Dedifferentiated amniotic fluid mesenchymal stem cell (primary cell): ENCODE measurements around the gene BAX.
A peak's percentile ranks its signal among the peaks of the same experiment; 100 is the strongest.

ENCODE experiments used
- DNase-seq: peaks from one replicate; pipeline ENCODE4 v3.0.0-alpha.2; 2016; ENCODE audit errors: extremely low spot score

Gene BAX

DNA sequence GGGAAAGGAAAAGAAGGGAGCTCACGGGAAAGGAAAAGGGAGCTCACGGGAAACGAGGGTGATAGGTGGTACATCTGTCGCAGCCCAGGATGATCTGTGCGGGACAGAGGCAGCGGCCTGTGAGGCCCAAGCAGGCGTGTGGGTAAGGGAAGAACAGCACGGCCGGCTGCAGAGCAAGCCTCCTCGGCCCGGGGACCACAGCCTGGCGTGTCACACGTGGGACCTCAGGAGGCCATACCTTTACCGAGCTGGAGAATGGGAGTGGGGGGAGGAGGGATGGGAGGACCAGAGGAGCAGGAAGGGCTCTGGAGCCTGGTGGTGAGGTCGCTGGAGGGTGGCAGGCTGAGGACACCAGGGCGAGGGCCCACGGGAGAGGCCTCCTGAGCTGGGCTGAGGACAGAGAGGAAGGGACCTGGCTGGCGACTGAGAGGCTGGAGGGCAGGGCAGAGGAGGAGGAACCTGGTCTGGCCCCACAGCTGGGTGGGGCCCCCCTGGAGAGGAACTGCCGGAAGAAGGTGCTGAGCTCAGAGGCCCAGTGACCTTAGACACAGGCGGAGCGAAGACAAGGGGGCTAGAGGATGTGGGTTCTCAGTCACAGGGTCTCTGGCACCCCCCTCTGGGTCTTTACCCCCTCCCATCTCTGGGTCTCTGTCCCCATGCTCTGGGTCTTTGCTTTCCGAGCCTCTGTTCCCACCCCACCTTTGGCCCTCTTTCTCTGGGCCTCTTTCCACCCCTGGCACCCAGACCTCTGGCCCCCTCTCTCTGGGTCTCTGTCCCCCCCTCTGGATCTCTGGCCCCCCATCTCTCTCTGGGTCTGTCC lies 7.6 kb downstream of the BAX start:
- DNase-seq, result no peak

- DNase-seq, result no peak
Observed at GRCh38 chr19:48962849-48963165, 8.1 kb downstream of the BAX start.

DNA sequence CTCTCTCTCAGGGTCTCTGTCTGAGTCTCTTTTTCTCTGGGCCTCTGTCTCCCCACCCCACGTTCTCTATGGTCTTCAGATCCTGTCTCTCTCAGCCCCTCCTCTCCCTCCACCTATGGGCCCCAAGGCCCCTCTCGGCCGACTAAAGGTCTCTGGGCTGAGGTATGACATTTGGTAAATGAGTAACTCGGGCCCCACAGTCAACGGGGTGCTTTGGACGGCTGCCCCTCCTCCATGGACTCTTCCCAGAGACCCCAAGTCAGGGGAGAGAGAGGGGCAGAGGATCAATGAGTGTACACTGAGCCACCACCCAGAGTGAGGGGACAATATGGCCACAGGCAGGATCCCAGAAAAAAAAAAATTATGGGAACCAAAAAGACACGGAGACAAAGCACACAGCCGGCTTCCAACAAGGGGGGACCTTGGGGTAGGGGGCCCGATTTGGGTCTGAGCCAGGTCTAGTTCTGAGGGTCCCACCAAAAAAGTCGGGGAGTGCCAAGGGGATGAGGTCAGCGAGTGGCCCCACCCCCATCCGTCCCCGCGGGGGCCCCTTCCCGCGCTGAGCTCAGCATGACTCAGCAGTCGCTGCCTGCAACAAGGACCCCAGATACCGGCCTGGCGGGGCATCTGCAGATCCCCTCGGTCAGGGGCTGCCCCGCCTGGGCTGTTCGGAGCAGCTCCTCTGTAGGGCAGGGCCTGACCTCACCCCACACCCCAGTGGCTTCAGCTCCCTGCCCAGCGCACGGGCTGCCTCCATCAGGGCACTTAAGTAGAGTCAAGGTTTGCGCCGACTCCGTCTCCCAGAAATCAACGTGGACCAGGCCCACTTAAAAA lies 8.9 kb downstream of the BAX start:
- no peak for DNase-seq

- DNase-seq, result no peak
Observed at GRCh38 chr19:48964205-48965039, 9.7 kb downstream of the BAX start.

GRCh38 chr19:48965040-48965805 lies 10.5 kb downstream of the BAX start, which contains the start of gene FTL:
Gene FTL (plus strand): TSS chr19:48965309. CDS start chr19:48965508, 199 bp downstream.
- DNase-seq, result peak; percentile 91

- DNase-seq, result peak; percentile 61
Observed at GRCh38 chr19:48965806-48966540, 11.3 kb downstream of the BAX start.

- DNase-seq, result no peak
Observed at GRCh38 chr19:48966541-48967345, 12.1 kb downstream of the BAX start.

GRCh38 chr19:48967346-48968178 lies 12.9 kb downstream of the BAX start:
- DNase-seq, result peak; percentile 42

GRCh38 chr19:48968179-48968661 lies 13.5 kb downstream of the BAX start:
- no peak for DNase-seq

DNA sequence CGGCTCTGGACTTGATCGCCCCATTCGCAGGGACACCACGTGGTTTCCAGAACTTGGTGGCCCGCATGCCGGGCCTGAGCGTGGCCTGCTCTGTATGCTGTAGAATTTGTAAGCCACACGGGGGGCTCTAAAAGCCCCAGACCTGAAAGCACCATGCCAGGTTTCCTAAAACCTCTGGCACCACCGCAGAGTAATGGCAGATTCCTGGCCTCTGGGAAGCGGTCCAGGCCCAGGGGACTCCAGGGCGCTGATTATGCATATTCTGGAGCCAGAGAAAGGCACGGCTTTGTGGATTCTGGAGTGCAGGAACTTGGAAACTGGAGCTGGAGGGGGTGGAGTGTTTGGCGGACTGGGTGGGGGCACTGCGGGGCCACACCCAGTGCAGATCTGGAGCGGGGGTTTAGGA lies 14.1 kb downstream of the BAX start:
- no peak for DNase-seq

- no peak for DNase-seq
Observed at GRCh38 chr19:48969276-48970138, 14.8 kb downstream of the BAX start.

DNA sequence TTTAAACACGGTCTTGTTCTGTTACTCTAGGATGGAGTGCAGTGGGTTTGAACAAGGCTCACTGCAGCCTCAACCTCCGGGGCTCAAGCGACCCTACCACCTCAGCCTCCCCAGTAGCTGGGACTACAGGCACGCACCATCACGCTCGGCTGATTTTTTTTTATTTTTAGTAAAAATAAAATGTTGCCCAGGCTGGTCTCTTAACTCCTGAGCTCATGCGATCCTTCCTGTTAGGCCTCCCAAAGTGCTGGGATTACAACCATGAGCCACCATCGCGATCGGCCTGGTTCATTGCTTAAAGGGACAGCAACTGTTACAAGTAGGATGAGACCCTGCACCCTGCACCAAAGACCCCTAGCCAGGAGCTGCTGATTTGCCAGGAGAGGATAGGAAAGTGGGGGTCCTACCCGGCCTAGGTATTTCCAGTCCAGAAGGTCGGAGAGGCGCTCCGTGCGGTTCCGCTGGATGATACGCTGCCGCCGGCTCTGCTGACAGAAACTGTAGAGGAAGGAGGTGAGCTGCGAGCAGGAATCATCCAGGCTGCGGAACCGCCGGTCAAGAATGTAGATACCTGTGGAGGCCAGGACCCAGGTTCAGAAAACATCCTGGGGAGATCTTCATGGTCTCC lies 15.6 kb downstream of the BAX start:
- no peak for DNase-seq

GRCh38 chr19:48970923-48971395 lies 16.3 kb downstream of the BAX start:
- peak; percentile 49 for DNase-seq

DNA sequence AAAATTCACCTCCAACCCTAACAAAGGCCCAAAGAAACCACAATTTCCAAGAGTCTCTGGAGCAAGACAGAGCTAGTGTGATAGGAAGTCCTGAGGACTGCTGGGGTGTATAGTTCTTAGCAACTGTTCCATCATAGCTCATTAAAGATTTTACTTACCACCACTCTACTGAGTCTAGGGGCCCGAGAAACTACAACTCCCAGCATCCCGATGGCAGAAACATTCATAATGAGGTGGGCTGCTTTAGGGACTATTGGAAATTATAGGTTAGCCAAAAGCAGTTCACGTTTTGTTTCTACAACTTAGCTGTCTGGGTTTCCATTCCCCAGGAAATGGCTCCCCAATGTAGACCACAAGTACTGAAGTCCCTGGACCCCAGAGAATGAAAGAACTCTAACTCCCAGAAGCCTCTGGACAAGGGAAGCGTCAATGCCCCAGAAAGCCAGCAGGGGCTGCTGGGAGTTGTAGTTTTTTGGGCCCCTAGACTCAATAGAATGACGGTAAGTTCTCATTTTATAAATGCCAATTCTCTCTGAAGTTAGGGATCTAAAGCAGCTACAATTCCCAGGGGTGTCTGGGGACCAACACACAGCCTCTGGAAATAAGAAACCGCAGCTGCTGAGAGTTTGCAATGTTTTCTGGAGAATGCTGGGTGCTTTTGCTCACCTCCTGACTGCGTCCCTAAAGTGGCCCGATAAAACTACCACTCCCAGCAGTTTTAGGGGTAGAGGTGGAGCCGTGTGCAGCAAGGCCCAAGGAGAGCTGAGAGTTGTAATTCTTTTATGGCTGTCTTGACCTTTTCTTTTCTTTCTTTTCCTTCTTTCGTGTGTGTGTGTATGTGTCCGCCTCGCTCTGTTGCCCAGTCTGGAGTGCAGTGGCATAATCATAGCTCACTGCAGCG lies 21.5 kb downstream of the BAX start:
- no peak for DNase-seq

- no peak for DNase-seq
Observed at GRCh38 chr19:48977061-48977460, 22.4 kb downstream of the BAX start.

DNA sequence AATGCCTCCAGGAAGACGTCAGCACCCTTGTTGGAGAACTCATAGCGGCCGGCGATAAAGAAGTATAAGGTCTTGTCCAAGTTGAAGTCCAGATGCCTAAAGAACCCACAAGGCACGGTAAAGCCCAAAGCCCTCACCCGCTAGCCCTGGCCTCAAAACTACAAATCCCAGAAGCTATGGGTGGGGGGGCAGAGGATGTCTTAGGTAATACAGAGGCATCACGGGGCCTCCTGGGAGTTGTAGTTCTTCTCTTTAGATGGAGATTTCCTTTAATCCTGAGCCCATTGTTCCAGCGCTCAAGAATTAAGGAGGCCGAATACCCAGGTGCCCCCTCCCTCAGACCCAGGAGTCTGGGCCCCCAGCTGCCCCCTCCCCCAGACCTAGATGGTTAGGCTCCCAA lies 27.6 kb downstream of the BAX start:
- DNase-seq, result no peak
